ENCODE data around the gene PHAX.
"Not testable (repeated sequence)": the region's sequence is repeated elsewhere in the genome, so short reads cannot be mapped to it uniquely, and the experiment has no call there.

Gene PHAX

GRCh38 chr5:126658561-126658960 is 57.8 kb downstream of the PHAX start:
- no peak for DNase-seq (ENCODE audit: low spot score)

DNA sequence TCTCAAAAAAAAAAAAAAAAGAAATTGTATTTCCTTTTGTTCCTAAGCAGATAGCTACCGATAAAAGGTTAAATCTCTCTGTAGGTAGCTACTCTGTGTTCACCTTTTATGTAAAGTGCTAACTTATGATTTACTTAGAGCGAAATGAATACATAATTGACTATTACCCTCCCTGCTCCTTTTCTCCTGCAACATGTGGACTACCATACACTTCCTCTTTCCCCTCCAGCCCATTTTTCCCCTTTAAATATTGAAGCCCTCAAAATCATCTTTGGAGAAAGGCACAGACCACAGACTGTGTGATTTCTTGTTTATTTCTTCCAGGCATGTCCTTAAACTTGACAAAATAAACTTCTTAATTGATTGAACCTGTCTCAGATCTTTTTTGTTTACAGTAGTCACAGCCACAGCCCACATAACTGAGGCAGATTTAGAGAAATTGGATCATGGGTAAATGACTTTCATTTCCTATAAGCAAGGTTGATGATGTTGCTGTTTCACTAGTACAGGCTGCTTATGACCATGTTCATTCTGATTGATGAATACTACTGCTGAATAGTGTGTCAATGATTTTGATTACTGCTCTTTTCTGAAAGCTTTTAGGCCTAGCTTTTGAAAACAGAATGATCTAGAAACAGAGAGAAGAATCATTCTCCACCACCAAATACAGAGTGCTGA is 59.2 kb downstream of the PHAX start:
- no peak for DNase-seq (ENCODE audit: low spot score)

- no peak for DNase-seq (ENCODE audit: low spot score)
Observed at GRCh38 chr5:126664586-126664985, 63.8 kb downstream of the PHAX start.

- not testable (repeated sequence) for DNase-seq (ENCODE audit: low spot score)
Observed at GRCh38 chr5:126670109-126670508, 69.4 kb downstream of the PHAX start.

- DNase-seq (ENCODE audit: low spot score), result not testable (repeated sequence)
Observed at GRCh38 chr5:126671681-126672080, 70.9 kb downstream of the PHAX start.

DNA sequence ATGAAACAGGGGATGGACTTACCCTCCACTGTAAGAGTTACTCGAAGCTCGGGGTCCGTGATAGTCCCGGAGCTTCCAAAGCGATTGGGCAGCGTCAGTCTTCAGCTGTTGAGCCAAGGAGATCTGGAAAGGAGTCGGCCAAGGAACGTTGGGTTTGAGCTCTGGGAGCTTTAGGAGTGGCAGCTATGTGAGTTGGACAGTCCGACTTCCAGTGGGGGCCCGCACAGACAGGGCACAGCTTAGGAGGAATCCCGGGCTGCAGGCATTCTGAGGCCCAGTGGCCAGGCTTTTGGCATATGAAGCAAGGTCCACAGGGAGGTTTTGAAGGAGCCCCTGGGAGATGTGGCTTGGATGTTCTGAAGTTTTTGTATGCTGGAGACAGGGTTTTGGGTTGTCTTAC is 72.7 kb downstream of the PHAX start:
- no peak for DNase-seq (ENCODE audit: low spot score)

DNA sequence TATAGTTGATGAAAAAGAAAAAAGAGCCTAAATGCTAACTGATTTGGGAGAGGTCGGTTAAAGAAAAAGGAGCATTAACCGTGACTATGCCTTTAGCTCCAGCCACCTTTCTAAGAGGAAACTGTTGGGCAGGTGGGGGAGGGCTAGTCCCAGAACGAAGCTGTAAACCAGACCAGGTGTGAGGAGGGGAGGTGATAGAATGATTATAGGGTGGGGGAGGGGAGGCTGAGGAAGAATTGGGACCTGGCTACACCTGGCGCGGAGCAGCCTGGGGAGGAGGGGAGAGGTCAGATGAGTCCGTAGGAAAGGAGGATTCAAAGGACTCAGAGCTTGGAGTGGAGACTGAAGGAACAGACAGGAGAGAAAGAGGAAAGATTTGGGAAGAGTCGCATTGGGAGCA is 73.4 kb downstream of the PHAX start:
- no peak for DNase-seq (ENCODE audit: low spot score)

DNA sequence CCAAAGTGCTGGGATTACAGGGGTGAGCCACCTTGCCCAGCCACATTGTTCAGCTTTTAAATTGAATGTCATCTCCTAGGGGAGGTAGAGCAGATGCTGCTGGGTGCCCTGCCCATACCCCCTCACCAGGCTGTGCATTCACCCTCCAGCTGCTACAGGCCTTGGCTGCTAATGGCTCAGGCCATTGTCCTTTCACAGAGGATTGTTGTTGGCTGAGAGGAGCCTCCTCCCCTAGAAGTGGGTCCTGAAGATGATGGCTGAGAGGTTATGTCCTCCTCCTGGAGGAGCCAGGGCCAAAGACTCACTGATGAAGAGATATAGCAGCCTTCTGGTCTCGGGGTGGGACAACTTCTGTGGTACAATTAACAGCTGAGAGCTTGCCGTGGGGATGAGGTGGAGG is 74.6 kb downstream of the PHAX start:
- DNase-seq (ENCODE audit: low spot score), result no peak

GRCh38 chr5:126676195-126676624 is 75.5 kb downstream of the PHAX start:
- DNase-seq (ENCODE audit: low spot score), result peak; percentile 82
